SU-DHL-6 (cell line): Measurements from ENCODE around the gene PFDN2.

Source experiments
- CTCF ChIP-seq: fragments of 200-600 bp; sonication (generic); IDR thresholded peaks from one replicate; pipeline ENCODE4 v1.5.1; 2017; ENCODE audit warnings: antibody characterized with exemption, mild to moderate bottlenecking, low read length, moderate library complexity; ENCODE audit not compliant: insufficient read depth, poor library complexity, severe bottlenecking
- EZH2phosphoT487 ChIP-seq: fragments of 200-600 bp; sonication (generic), shearing (Covaris generic); conservative IDR thresholded peaks from 2 replicates; pipeline ENCODE4 v1.6.1; 2018; ENCODE audit warnings: mild to moderate bottlenecking, antibody characterized with exemption, low read length, moderate library complexity, mixed read lengths

- TF ChIP-seq CTCF, result no peak
- TF ChIP-seq EZH2phosphoT487, result no peak
Observed at GRCh38 chr1:161069731-161070270, 48.0 kb downstream of the PFDN2 start, which contains the start of gene ARHGAP30.
